Measurements from ENCODE around the gene DLST.

GRCh38 chr14:74918380-74918779 is 36.7 kb downstream of the DLST start:
- TF ChIP-seq MAX (IDR thresholded peaks at IDR 0.05; ENCODE audit: low read depth) (no peak), CTCF (IDR thresholded peaks at IDR 0.05) (no peak), YY1 (IDR thresholded peaks at IDR 0.05; ENCODE audit: low read depth) (no peak), USF1 (IDR thresholded peaks at IDR 0.05; ENCODE audit: borderline replicate concordance, low read depth) (no peak), EP300 (IDR thresholded peaks at IDR 0.05; ENCODE audit: borderline replicate concordance in 1 of 2, low read depth in 1 of 2, low read length in 1 of 2) (no peak), POLR2AphosphoS5 (IDR thresholded peaks at IDR 0.05; ENCODE audit: low read depth, low read length) (no peak)
